Stimulated activated CD4-positive, alpha-beta T cell treated with anti-CD3 and anti-CD28 coated beads, Interleukin-1b, Interleukin-23, amount 100 ng/mL, for 24 hours (primary cell): ENCODE data around the gene CHGA.
A peak's percentile ranks its signal among the peaks of the same experiment; 100 is the strongest.

ENCODE experiments used
- DNase-seq, 4 experiments: peaks; one replicate each; pipeline ENCODE4 v3.0.0-alpha.2; 2020; ENCODE audit warnings: low read depth in 4 of 4, low spot score in 1 of 4

Gene CHGA

GRCh38 chr14:92922883-92923743 is at the start of gene CHGA:
Gene CHGA, plus strand, starts transcription at chr14:92923150. Its CDS starts 210 bp downstream, at chr14:92923360.
- DNase-seq, result peak in 2 of 4 experiments; percentile 9 to 17

GRCh38 chr14:92874962-92875661 is 47.8 kb upstream of the CHGA start:
- DNase-seq, result no peak

- DNase-seq, result no peak
Observed at GRCh38 chr14:92877757-92878431, 45.1 kb upstream of the CHGA start.

- no peak for DNase-seq
Observed at GRCh38 chr14:92880351-92880750, 42.6 kb upstream of the CHGA start.

GRCh38 chr14:92880851-92881250 is 42.1 kb upstream of the CHGA start:
- DNase-seq, result no peak

GRCh38 chr14:92883066-92883465 is 39.9 kb upstream of the CHGA start:
- no peak for DNase-seq

GRCh38 chr14:92884410-92884809 is 38.5 kb upstream of the CHGA start:
- DNase-seq, result no peak

GRCh38 chr14:92885279-92886061 is 37.5 kb upstream of the CHGA start:
- no peak for DNase-seq

GRCh38 chr14:92886337-92886736 is 36.6 kb upstream of the CHGA start:
- DNase-seq, result no peak

GRCh38 chr14:92887157-92887556 is 35.8 kb upstream of the CHGA start:
- DNase-seq, result no peak

- DNase-seq, result no peak
Observed at GRCh38 chr14:92888896-92889295, 34.1 kb upstream of the CHGA start.

GRCh38 chr14:92890830-92891588 is 31.9 kb upstream of the CHGA start:
- DNase-seq, result no peak

- no peak for DNase-seq
Observed at GRCh38 chr14:92892589-92892988, 30.4 kb upstream of the CHGA start.

- no peak for DNase-seq
Observed at GRCh38 chr14:92895352-92895878, 27.5 kb upstream of the CHGA start.

- peak in 3 of 4 experiments; percentile 11 to 40 (median 27) for DNase-seq
Observed at GRCh38 chr14:92897922-92898565, 24.9 kb upstream of the CHGA start.

GRCh38 chr14:92898566-92899131 is 24.3 kb upstream of the CHGA start:
- DNase-seq, result no peak

GRCh38 chr14:92900660-92901059 is 22.3 kb upstream of the CHGA start:
- DNase-seq, result no peak

GRCh38 chr14:92902191-92902590 is 20.8 kb upstream of the CHGA start:
- DNase-seq, result no peak

- DNase-seq, result no peak
Observed at GRCh38 chr14:92902726-92903125, 20.2 kb upstream of the CHGA start.
